GM20000 (cell line): ENCODE measurements around the gene IQGAP3.

ENCODE experiments used
- DNase-seq: peaks from one replicate; pipeline ENCODE4 v3.0.0; 2012; ENCODE audit warnings: low spot score
- TF ChIP-seq, protein P1 (sequence below): IDR thresholded peaks from 2 replicates; pipeline ENCODE4 v1.5.1; 2012; ENCODE audit warnings: mild to moderate bottlenecking, control low read depth; ENCODE audit errors: extremely low read depth, missing control alignments

The IQGAP3 gene

DNA sequence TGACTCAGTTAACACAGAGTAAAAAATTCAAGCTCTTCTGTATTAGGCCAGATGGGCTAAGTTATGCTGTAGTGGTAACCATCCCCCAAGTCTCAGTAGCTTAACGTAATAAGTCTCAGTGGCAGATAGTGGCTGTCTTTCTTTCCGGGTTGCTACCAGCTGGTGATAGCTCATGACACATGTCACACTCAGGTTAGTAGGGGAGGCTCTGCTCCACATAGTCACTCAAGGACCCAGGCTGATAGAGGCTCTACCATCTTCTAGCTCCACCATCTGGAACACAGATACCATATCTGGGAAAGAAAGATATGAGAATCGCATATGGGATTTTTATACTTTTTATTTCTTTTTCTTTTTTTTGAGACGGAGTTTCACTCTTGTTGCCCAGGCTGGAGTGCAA is 55.5 kb downstream of the IQGAP3 start:
- no peak for DNase-seq
- TF ChIP-seq, protein P1, sequence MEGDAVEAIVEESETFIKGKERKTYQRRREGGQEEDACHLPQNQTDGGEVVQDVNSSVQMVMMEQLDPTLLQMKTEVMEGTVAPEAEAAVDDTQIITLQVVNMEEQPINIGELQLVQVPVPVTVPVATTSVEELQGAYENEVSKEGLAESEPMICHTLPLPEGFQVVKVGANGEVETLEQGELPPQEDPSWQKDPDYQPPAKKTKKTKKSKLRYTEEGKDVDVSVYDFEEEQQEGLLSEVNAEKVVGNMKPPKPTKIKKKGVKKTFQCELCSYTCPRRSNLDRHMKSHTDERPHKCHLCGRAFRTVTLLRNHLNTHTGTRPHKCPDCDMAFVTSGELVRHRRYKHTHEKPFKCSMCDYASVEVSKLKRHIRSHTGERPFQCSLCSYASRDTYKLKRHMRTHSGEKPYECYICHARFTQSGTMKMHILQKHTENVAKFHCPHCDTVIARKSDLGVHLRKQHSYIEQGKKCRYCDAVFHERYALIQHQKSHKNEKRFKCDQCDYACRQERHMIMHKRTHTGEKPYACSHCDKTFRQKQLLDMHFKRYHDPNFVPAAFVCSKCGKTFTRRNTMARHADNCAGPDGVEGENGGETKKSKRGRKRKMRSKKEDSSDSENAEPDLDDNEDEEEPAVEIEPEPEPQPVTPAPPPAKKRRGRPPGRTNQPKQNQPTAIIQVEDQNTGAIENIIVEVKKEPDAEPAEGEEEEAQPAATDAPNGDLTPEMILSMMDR, result no peak

DNA sequence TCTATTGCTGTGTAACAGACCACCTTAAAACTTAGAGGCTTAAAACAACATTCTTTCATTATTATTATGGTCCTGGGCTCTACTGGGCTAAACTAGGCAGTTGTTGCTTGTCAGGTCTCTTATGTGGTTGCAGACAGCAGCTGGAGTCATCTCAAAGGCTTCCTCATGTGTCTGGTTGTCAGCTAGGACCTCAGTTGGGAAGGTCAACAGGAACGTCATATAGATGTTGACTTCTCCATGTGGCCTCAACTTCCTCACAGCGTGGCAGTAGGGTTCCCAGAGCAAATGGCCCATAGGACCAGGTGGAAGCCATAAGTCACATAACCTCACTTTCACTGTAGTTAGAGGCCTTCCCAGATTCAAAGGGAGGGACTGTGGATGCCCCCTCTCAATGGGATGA is 56.4 kb downstream of the IQGAP3 start:
- no peak for DNase-seq
- TF ChIP-seq, protein P1, result no peak

DNA sequence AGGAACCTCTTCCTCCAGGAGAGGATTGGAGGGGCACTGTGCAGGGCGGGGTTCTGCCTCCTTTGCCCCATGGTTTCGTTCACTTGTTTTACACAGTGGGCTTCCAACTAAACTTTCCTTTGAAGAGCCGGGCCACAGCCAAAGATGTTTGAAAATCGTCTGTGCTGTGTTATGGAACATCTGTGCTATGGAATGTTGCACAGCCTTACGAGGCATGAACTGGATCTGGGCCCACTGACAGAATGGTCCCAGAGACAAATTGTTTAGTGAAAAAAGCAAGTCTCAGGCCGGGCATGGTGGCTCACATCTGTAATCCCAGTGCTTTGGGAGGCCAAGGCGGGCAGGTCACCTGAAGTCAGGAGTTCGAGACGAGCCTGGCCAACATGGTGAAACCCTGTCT is 59.2 kb downstream of the IQGAP3 start:
- TF ChIP-seq, protein P1, result no peak
- no peak for DNase-seq

- DNase-seq, result no peak
- TF ChIP-seq, protein P1, result no peak
These were observed 60.7 kb downstream of the IQGAP3 start for GRCh38 chr1:156511644-156512043.

DNA sequence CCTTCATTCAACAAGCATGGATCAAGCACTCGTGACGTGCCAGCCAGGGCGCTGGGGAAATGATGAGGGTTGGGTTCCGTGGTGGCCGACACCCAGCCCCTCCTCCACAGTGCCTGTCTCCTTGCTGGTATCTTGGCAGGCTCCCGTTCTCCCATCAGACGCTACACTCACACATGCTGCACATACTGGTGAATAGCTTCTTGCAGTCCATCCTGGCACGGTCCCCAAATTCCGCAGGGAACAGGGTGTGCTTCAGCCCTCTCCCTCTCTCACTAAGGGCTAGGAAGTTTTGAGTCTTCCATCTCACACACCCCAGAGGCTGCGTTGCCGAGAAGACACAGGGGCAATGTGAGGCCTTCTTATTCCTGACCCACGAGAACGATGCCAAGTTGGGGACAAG is 61.7 kb downstream of the IQGAP3 start:
- no peak for DNase-seq
- TF ChIP-seq, protein P1, result no peak

GRCh38 chr1:156509424-156510034 is 62.8 kb downstream of the IQGAP3 start:
- DNase-seq, result no peak
- TF ChIP-seq, protein P1, result no peak

DNA sequence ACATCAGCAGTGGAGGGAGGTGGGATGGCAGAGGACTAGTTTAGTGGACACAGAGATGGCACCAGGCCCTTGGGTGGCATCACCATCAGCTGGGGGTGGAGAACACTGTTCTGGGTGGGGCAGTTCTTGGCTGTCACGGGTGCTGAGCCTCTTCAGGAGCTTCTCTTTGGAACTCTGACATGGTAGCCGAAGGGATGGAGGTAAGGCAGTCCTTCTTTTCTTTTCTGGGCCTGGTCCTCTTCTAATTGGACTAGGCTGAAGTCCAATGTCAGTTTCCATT is 63.5 kb downstream of the IQGAP3 start:
- DNase-seq, result no peak
- TF ChIP-seq, protein P1, result no peak
